RWPE1 (cell line): Measurements from ENCODE around the gene TRIM34.
"Not testable (repeated sequence)": the region's sequence is repeated elsewhere in the genome, so short reads cannot be mapped to it uniquely, and the experiment has no call there.

Source experiments
- CTCF ChIA-PET: fragments of 350-600 bp; sonication (Branson Sonifier 250); formaldehyde crosslinking; extraction: SDS; loops from one replicate; lab custom pipeline; 2021; lab: Yijun Ruan, JAX
- POLR2A ChIA-PET: fragments of 400-600 bp; formaldehyde crosslinking; extraction: SDS; loops from one replicate; lab custom pipeline; 2020; ENCODE audit warnings: antibody characterized with exemption; ENCODE audit not compliant: low non-redundant PET; lab: Yijun Ruan, JAX
- DNase-seq: peaks from one replicate; pipeline ENCODE4 v3.0.0; 2012; ENCODE audit warnings: low spot score
- H3K27ac ChIP-seq: fragments of 450-650 bp; 2 replicates; pipeline ENCODE4 v1.5.1; 2017
- TF ChIP-seq, protein P1 (sequence below): fragments of 450-650 bp; conservative IDR thresholded peaks from 2 replicates; pipeline ENCODE4 v1.5.1; 2017; ENCODE audit warnings: low read depth, mild to moderate bottlenecking

TRIM34 gene

DNA sequence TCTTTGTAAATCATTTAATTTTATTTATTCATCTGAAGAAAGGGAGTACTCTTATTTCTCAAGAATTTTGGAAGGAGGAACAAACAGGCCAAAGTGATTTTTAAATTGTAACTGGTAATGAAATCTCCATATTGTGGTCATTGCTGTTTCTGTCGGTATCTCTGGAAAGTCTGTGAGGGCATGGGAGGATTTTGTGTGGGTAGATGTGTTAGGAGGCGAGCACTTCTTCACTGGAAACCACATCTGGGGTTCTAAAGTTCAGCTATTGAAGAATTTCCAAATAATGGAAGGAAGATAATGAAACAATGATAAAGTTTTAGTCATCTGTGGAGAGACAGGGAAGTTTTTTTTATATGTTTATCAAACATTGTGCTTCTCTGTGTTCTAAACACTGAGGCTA, 6.6 kb downstream of the TRIM34 start:
- TF ChIP-seq, protein P1, sequence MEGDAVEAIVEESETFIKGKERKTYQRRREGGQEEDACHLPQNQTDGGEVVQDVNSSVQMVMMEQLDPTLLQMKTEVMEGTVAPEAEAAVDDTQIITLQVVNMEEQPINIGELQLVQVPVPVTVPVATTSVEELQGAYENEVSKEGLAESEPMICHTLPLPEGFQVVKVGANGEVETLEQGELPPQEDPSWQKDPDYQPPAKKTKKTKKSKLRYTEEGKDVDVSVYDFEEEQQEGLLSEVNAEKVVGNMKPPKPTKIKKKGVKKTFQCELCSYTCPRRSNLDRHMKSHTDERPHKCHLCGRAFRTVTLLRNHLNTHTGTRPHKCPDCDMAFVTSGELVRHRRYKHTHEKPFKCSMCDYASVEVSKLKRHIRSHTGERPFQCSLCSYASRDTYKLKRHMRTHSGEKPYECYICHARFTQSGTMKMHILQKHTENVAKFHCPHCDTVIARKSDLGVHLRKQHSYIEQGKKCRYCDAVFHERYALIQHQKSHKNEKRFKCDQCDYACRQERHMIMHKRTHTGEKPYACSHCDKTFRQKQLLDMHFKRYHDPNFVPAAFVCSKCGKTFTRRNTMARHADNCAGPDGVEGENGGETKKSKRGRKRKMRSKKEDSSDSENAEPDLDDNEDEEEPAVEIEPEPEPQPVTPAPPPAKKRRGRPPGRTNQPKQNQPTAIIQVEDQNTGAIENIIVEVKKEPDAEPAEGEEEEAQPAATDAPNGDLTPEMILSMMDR, result no peak
- H3K27ac ChIP-seq, result no peak overlapping the region
- DNase-seq, result no peak
- POLR2A ChIA-PET, result no interaction called here
- CTCF ChIA-PET, result no interaction called here

- DNase-seq, result no peak
- ChIA-PET POLR2A (no interaction called here), CTCF (no interaction called here)
Observed at GRCh38 chr11:5631969-5632635, 7.3 kb downstream of the TRIM34 start.

DNA sequence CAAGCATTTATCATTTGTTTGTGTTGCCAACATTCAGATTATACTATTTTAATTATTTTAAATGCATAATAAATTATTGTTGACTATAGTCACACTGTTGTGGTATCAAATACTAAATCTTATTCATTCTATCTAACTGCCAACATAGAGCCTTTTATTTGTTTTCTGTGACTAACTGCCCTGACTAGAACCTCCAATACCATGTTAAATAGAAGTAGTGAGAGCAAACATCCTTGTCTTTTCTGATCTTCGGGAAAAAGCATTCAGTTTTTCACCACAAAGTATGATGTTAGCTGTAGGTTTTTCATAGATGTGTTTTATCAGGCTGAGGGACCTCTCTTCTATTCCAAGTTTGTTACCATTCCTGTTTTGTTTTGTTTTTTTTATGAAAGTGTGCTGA, 15.2 kb downstream of the TRIM34 start:
- DNase-seq, result no peak
- H3K27ac ChIP-seq, result no peak overlapping the region
- POLR2A ChIA-PET, result no interaction called here
- TF ChIP-seq, protein P1, result no peak
- CTCF ChIA-PET, result no interaction called here

More at GRCh38 chr11:5631969-5632635, 7.3 kb downstream of the TRIM34 start:
- H3K27ac ChIP-seq, result no peak overlapping the region
- TF ChIP-seq, protein P1, result no peak

DNA sequence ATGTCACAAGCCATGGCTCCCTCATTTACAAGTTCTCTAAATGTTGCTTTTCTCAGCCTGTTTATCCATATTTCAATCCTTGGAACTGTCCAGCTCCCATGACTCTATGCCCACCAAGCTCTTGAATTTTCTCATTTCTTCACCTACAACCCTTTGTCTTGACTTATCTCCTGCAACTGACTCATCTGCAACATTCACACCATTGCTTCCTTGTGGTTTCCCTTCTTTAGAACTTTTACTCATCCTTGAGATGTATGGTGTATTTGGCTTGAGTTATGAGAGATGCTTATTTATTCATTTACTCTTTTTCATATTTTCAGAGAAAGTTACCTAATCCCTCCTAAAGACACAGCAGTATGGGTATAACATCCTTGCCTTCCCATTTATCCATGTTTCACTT, 18.8 kb downstream of the TRIM34 start:
- DNase-seq, result no peak
- ChIA-PET POLR2A (no interaction called here), CTCF (no interaction called here)
- H3K27ac ChIP-seq, result no peak overlapping the region
- TF ChIP-seq, protein P1, result no peak

DNA sequence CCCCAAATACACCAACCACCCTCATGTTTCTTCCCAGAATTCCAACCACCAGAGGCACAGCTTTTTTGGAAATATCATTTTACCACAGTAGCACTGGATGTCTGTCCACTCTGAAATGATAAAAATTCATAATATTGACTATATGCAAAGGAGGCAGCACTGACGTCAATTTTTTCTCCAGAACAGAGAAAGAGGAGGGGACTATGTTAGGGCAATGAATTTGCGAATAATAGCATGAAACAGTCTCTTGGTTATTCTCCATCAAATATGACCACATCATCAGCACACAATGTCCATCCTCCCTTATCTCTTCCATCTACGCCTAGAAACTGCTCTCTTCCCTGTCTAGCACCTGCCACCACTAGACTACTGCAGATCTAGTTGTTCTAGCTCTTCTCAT, 21.3 kb downstream of the TRIM34 start:
- POLR2A ChIA-PET, result no interaction called here
- no peak for DNase-seq
- TF ChIP-seq, protein P1, result no peak

DNA sequence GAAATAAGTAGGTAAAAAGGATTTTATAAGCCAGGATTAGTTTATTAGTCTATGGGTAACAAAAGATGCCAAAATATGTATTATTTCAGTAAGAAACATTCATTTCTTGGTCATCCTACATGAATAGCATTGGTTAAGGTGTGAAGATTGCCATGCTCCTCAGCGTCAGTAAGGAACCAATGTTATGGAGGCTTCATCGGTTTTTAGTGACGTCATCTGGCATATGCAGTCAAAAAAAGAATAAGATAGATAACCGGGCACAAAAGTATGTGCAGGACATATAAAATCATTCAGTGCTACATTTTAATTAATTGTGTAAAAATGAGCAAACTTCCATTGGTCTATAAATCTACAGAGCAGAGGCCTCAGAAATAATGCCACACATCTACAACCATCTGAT, 30.7 kb downstream of the TRIM34 start:
- DNase-seq, result no peak
- POLR2A ChIA-PET, result no interaction called here
- TF ChIP-seq, protein P1, result no peak
- CTCF ChIA-PET, result no interaction called here
- H3K27ac ChIP-seq, result no peak overlapping the region

More for the DNA sequence above, 21.3 kb downstream of the TRIM34 start:
- CTCF ChIA-PET, result no interaction called here
- no peak overlapping the region for H3K27ac ChIP-seq

DNA sequence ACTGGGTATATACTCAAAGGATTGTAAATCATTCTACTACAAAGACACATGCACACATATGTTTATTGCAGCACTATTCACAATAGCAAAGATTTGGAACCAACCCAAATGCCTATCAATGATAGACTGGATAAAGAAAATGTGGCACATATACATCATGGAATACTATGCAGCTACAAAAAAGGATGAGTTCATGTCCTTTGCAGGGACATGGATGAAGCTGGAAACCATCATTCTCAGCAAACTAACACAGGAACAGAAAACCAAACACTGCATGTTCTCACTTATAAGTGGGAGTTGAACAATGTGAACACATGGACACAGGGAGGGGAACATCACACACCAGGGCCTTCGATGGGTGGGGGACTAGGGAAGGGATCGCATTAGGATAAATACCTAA, 32.2 kb downstream of the TRIM34 start:
- H3K27ac ChIP-seq, CTCF ChIA-PET, POLR2A ChIA-PET, DNase-seq: not testable (repeated sequence)
